NB4 (cell line): ENCODE results near the gene PLEKHG3.

Source experiments
- CTCF ChIP-seq: IDR thresholded peaks from one replicate; pipeline ENCODE4 v1.5.1; 2012; ENCODE audit warnings: low read depth, low read length
- POLR2A ChIP-seq: IDR thresholded peaks from 2 replicates; pipeline ENCODE4 v1.6.1; 2011; ENCODE audit warnings: mild to moderate bottlenecking; ENCODE audit not compliant: insufficient read length; ENCODE audit errors: extremely low read depth

GRCh38 chr14:64725879-64726584, 21.8 kb downstream of the PLEKHG3 start:
- no peak for TF ChIP-seq CTCF
- TF ChIP-seq POLR2A, result no peak
